ENCODE data around the gene RAX2.

The RAX2 gene

GRCh38 chr19:3722443-3723109, 49.5 kb downstream of the RAX2 start:
- no peak for DNase-seq

- DNase-seq: no peak
These were observed 50.1 kb downstream of the RAX2 start for GRCh38 chr19:3721887-3722442.

- DNase-seq: peak; percentile 86
These were observed 50.7 kb downstream of the RAX2 start for GRCh38 chr19:3721131-3721886.

- no peak for DNase-seq
These were observed 51.6 kb downstream of the RAX2 start for GRCh38 chr19:3720349-3720917.

GRCh38 chr19:3719868-3720267, 52.2 kb downstream of the RAX2 start:
- DNase-seq: no peak
